NCI-H2029 (cell line): ENCODE data around the gene TEKT5.

Experiments
- DNase-seq: peaks from one replicate; lab custom pipeline; 2025; lab: John Stamatoyannopoulos, UW

Gene TEKT5

DNA sequence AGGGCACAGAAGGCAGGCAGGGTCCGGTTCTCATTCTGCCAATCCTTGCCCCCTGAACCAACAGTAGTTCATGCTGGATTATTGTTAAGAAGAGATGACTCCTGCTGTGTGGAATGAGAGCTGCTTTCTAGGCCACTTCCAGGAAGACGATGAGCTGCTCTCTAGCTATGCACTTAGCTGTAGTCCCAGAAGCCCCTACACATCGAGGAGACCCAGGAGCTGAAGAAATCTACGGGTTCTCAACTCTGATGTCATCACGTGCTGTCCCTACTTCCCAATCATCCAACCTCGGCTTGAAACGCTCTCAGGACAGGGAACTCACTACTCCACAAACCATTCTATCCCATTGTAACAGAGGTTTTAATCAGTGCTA, 85.3 kb downstream of the TEKT5 start:
- no peak for DNase-seq

DNA sequence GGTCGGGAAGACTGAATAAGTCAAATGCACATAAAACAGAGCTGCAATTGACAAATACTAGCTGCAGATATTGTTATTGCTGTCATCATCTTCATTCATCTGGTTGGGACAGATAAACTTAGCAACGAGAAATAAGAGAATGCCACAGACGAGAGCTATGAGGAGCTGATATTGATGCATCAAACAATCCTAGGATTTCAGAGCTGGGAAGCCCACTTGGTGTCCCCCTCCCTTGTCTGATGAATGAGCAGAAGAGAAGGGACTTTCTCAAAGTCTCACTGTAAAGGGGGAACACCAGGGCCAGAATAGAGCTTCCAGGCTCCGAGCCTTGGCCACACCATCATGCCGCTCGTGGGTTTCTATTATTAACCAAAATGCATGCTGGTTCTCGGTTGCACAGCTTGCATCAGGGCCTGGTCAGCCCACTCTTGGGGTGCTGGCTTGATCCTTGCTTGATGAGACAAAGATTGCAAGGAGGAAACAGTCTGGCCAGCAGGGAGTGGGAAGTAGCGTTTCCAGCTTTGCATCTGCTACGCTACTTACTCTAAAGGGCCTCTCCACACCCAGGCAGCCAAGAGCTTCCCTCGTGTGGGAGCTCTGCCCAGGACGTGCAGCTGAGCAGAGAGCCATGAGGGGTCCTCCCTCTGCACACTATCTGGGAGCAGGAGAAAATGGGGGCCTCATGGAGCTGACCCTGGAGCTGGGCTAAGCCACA, 85.9 kb downstream of the TEKT5 start:
- DNase-seq = no peak

DNA sequence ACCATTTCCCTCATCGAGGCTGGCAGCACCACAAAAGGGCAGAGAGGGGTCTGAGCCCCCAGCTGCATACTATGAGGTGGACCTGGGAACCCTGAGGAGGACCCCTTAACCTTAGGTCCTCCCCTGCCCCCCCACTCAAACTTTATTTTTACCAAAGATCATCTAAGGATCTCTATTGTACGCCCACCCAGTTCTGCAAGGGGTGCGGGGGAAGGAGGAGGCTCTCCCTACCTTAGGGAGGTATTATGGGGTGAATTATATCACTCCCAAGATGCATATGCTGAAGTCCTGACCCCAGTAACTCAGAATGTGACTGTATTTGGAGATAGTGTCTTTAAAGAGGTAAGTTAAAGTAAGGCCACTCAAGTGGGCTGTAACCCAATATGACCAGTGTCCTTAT, 87.6 kb downstream of the TEKT5 start:
- no peak for DNase-seq

DNA sequence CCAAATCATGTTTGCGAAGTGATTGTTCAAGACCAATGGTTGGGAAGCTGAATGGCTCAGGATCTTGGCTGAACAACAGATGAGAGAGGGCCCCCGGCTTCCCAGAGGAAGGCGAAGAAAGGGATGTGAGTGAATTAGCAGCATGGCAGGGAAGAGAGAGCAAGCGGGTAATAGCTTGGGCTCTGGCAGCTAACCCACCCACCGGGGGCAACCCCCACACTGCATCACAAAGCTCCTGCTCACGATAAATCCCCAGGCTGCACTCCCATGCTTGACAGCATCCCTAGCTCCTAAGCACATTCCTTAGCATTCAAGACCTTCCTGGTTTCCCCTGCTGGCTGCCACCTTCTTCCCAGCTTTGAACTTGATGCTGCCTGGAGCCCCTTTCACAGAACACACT, 88.1 kb downstream of the TEKT5 start:
- DNase-seq = no peak

DNA sequence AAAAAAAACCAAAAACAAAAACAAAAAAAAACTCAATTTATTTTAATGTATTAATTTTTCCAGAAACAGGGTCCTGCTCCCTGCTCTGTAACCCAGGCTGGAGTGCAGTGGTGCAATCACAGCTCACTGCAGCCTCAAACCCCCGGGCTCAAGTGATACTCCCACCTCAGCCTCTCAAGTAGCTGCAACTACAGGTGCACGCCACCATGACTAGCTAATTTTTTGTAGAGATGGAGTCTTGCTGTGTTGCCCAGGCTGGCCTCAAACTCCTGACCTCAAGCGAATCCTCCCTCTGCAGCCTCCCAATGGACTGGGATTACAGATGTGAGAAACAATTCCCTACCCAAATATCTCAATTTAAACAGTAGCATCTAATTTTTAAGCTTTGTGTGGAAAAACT, 89.1 kb downstream of the TEKT5 start:
- no peak for DNase-seq

DNA sequence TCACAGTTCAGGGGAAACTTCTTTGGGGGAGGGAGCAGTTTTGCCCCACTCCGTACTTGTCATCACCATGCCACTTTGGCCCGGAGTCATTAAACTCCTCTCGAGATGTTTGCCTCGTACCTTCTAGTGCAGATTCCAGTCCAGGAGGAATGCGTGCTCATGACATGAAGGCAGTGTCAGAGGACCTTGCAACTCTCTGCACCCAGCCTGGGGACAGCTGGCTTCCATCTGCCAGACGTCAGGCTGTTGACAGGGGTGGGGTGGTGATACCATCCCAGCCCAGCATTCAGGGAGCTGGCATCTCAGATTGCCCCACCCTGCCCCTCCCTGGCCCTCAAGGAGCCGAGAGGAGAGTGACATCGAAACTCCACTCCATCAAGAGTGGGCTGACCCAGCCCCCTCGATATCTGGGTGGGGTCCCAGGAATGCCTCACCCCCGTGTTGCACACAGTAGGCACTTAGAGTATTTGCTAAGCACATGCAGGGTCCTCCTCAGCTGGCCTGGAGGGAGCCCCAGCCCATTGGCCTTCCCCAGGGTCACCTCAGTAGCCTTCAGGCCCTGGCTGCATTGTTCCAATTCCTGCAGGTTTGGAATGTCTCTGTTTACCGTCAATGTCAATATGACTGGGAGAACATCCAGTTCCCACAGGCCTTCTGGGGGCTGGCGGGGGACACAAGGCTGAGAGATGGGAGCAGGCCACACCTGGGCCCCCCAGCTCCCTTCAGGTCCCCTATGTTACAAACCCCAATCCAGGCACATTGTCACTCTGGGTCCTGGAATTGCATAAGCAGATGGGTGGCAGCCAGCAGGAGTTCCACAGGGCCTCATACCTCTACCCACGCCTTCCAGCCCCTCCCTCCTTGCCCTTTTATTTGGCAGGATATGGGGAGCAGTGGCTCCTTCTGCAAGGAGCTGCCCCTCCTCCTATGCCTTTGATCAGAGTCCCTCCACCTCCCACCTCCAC, 93.0 kb downstream of the TEKT5 start:
- no peak for DNase-seq

DNA sequence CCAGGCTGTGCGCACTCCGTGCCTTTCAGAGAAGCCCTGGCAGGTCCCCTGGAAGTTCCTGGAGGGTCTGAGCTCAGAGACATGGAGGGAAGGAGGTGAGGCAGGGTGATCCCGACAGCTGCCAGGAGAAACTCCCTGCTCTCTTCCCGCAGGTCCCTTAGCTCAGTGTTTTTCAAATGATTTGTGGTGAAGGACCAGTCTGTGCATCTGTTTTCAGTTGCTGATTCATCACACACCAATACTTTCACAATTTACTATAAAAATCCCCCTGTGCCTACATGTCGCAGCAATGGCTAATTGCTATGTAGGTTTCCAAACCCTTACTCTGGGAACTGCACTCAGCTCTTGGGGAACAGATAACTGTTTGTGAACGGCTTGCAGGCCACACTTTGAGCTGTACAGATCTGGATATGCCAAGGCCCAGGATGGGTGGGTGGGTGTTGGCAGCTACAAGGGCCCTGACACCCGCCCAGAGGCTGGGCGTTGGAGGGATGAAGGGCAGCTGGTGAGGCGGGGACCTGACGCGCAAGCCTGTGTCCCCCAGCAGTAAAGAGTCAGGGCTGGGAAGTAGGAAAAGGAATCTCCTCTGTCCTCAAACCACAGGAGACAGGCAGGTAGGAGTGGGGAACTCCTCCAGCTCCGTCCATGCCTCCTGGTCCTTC, 93.8 kb downstream of the TEKT5 start:
- no peak for DNase-seq

DNA sequence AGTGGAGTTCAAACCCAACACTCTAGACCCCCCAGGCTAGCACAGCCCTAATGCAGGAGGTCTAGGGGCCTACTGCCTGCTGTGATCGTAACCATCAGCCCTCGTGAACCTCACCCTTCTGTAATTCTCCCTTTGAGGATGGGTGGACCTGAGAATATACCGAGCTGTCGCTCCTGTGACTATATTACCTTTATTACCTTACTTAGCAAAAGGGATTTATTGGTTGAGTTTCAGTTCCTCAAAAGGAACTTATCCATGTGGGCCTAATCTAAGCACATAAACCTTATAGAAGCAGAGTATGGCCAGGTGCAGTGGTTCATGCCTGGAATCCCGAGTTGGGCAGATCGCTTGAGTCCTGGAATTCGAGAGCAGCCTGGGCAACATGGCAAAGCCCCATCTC, 95.1 kb downstream of the TEKT5 start:
- DNase-seq = no peak

DNA sequence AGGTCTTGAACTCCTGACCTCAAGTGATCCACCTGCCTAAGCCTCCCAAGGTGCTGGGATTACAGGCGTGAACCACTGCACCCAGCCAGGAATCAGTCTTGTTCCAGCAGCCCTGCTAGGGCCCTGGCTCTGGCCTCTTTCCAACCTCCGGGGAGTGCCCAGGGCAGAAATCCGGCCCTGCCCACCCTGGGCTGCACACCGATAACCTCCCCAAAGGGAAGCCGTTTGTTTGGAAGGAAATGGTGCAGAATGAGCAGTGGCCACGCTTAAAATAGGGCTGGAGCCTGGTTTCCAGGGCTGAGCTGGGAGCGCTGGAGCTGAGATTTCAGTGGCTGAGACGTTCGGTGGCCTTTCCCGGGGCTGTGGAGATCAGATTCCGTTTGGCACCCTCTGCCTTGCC, 96.6 kb downstream of the TEKT5 start:
- DNase-seq = no peak

DNA sequence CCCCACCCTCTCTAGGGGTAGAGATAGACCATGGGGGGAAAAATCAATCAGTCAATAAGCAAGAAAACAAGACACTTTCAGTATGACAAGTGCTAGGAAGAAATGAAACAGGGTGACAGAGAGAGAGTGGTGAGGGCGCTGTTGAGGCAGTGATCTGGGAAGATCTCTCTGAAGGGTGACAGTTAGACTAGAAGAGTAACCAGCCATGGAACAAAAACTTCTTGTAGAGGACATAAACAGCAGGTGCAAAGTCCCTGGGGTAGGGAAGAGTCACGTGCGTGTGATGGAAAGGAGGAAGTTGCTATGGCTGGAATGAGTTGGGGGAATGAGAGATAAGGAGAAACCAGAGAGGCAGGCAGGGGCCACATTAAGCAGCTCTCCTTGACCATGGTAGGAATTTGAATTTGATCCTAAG, 97.5 kb downstream of the TEKT5 start:
- no peak for DNase-seq

DNA sequence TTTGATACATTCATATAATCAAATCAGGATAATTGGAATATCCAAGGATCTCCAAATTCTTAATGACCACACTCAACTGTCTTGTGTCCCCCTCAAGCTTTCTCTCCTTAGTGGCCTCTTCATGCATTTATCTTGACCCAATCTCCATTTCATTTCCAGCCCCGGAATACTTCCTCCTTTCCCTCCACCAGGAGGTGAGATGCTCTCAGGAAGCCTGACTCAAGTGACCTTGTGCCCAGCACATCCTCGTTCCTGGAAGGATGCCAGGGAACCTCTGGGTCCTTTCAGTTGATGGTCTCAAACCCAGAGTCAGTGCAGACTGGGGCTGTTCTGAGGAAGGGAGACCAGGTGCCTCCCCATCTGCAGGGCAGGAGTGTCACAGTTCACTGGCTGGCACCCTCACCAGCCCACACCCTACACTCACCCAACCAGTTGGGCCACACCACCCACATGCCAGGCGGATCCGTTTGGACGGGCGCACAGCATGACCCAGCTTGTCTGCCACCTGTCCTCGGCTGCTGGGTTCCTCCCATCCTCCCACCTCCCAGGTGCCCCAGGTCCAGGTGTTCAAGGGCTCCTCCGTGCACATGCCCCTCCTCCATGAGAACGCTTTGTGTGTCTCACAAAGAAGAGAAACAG, 100.3 kb downstream of the TEKT5 start:
- DNase-seq = peak; percentile 98

DNA sequence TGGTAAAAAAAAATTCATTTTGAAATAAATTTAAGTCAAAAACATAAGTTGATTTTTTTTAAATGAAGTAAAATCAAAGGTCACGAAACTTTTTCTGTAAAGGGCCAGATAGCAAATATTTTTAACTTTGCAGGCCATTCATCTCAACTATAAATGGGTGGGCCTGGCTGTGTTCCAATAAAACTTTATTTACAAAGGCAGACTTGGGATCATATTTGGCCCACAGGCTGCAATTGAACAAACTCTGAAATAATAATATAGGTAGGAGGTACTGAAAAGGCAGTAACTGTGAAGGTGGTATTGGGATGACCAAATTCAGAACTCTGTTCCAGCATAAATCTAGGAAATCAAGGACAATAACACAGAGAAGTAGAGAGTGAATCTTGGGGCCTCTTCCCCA, 102.1 kb downstream of the TEKT5 start:
- no peak for DNase-seq

DNA sequence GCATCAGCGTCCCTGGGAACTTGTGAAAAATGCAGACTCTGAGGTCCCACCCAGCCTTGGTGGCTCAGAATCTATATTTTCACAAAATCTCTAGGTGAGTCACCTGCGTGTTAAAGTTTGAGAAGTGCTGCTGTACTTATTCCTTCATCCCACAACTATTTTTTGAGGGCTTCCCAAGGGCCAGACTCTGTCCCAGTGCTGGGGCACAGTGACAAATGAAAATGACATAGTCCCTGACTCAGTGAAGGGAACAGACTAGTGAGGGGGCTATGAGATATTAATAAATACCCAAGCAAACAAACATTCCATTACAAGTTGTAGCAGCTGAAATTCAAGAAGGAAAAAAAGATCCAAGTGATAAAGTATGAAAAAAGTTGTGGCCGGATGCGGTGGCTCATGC, 104.4 kb downstream of the TEKT5 start:
- DNase-seq = no peak

DNA sequence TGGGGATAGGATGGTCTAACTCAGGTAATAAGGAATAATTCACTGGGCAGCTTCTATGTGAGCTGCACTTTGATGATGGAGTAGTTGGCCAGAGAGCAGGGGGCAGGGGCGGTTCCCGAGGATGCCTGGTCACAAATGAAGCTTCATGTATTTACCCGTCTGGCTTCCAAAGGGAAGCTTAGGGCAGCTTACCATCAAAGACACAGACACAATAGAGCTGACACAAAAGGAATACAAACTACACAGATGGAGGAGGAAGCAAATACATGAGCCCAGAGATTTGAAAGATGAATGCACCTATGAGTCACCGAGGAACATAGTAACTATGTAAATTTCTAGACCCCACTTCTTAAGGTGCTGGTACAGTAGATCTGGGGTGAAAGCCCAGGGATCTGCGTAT, 105.6 kb downstream of the TEKT5 start:
- DNase-seq = no peak

DNA sequence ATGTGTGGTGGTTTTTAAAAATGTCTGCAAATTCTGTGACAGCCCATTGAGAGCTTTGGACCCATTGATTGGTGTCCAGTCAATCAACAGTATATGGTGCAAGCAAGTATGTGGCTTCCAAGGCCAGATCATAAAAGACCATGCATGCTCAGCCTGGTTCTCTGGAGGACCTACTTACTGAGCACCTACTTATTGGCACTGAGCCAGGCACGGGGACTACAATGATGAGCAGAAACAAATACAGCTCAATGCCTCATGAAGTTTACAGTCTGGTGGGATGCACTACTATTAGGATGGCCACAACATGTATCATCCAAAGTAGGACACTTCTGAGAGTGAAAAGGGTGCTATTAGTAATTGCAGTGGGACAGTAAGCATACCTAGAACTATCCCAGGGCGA, 107.1 kb downstream of the TEKT5 start:
- no peak for DNase-seq

DNA sequence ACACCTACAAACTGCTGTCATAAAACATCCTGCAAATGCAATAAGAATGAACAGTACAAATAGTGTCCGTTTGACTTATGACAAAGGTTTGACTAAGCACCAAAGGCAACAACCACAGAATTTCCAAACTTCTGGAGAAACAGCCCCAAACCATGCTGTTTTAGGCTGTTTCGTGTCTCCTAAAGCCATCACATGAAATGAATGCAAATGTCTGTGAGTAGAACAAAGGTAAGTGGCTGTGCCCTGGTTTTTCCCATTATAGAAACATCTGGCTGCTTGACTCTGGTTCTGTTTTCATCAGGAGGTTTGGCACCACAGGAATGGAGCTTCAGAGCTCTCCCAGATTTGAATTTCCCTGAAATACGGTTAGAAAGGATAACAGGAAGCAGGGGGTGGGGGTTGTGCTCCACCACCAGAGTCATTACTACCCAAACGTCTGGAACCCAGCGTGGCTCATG, 109.7 kb downstream of the TEKT5 start:
- no peak for DNase-seq

DNA sequence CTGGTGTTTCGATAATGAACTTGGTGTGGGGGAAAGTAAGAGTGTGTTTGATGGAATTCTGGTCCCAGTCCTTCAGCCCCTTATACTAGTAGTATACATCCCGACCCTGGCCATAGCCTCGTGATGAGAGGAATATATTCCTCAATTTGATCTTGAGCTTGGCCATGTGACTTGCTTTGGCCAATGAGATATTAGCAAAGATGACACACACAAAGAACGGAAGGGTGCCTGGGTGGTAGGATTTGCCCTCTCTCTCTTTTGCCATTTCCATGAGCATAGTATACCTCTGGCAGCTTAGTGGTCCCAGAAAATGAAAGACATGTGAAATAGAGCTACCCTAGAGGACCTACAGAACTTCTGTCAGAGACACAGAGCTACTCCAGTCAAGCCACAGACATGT, 111.5 kb downstream of the TEKT5 start:
- no peak for DNase-seq

DNA sequence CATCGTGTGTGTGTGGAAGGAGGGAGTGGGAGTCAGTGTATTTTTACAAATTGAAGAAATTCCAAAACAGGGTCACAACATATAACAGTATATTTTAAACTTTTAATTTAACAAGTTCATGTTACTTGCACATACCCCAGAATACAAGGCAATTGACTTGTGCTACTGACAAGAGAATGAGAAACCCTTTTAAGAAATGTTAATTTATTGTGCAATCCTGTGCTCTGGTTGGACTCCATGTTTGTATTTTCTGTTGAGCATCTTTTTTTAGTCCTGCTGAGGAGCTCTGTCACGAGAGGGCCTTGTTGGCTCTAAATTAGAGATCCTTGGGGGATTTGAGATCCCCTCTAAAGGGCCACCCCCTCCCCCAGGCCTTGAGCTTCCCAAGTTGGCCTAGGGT, 113.2 kb downstream of the TEKT5 start:
- no peak for DNase-seq

DNA sequence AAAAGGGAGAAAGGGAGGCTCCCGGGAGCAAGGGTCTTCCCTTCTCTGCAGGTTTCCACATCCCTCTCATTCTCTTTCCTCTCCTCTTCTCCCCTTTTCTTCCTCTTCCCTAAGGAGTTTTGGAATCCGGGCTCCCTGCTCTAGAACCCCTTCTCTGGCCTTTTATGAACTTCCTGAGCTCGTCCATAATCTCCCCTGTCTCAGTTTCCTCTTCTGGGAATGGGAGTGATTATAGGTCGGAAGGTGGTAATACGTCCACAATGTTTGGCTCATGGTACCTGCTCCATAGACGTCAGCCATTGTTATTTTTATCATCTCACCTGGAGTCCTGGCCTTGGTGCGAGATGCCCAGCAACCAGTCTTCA, 113.9 kb downstream of the TEKT5 start:
- no peak for DNase-seq

DNA sequence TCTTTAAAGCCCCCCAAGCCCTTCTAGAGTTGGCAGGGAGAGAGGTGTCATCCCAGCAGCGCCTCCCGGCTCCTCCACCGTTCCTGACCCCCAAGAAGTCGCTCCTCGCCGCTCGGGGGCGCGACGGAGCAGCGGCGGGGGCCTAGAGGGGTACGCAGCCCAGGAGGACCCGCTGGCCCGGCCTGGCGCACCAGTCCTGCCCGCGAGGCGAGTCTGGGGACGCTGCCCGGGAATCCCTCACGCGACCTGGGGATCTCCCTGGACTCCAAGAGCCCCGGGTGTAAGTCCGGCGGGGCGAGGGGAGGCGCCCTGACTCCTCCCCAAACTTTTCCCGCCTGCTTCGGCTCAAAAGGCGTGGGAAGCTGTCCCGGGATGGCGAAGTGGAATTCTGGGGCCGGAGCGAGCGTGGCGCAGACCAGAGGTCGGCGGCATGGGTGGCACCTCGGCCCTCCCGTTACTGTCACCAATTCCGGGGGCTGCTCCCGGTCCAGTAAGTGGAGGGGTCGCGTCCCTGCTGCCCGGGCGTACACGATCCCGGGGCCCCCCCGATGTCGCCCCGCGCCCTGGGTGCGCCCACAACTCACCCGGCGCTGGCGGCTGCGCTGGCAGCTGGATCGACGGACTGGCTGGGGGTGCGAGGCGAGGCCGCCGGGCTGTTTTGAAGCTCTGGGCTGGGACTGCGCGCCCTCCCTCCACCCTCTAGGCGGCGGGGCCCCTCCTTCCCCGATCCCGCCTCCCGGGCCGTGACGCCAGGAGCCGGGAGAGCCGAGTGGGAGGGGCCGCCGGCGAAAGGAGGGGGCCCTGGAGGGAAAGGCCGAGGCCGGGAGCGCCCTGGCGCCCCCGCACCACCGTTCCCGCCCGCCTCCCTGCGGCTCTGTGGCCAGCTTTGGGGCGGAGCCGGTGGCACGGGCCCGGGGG, 114.5 kb downstream of the TEKT5 start, which contains the start of gene EMP2:
Gene EMP2, minus strand, starts transcription at position 634 of the 918 bp plus-strand sequence. CDS start 32,981 bp downstream, outside the sequence.
- DNase-seq = peak; percentile 68

DNA sequence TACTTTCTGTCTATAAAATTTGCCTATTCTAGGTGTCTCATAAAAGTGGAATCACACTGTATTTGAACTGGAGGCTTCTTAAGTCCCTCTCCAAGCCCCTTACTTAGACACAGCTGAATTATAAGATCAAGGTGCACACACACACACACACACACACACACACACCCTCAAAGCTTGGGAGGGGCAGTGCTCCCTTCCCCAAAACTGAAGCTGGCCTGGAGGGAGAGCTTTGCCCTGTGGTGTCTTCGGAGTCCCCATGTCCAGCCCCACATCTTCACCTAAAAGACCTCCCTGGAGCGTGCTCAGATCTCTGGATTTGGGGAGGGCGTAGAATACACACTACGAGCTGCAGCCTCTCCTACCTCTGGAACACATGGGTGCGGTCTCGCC, 115.2 kb downstream of the TEKT5 start:
- DNase-seq = no peak
